Peyer's patch (tissue), 4 donors: Measurements from ENCODE around the gene SEMA3D.

ENCODE experiments used
- CTCF ChIP-seq, 6 experiments: fragments of 450-650 bp in 4 of 6; fragments of 200-600 bp in 2 of 6; sonication (generic) in 1 of 6; IDR thresholded peaks; one replicate each; pipeline ENCODE4 v1.5.1; 2017 to 2019; ENCODE audit warnings: antibody characterized with exemption in 6 of 6, mild to moderate bottlenecking in 3 of 6, moderate library complexity in 1 of 6
- POLR2A ChIP-seq, 2 donors: fragments of 450-650 bp; IDR thresholded peaks; one replicate each; pipeline ENCODE4 v1.5.1; 2017; ENCODE audit warnings: antibody characterized with exemption in 2 of 2, mild to moderate bottlenecking in 2 of 2, moderate library complexity in 2 of 2

GRCh38 chr7:85061456-85061855 lies 125.4 kb downstream of the SEMA3D start:
- TF ChIP-seq CTCF (IDR thresholded peaks at IDR 0.05) (no peak), POLR2A (IDR thresholded peaks at IDR 0.05) (no peak)
